Measurements from ENCODE around the gene KCNE5.
"Not testable (repeated sequence)": the region's sequence is repeated elsewhere in the genome, so short reads cannot be mapped to it uniquely, and the experiment has no call there.

The KCNE5 gene

GRCh38 chrX:109614951-109615350 is 10.0 kb downstream of the KCNE5 start:
- DNase-seq (ENCODE audit: low read depth in 2 of 3, low spot score in 2 of 3): no peak

- DNase-seq (ENCODE audit: low read depth in 2 of 3, low spot score in 2 of 3): no peak
Observed at GRCh38 chrX:109601486-109601885, 23.5 kb downstream of the KCNE5 start.

- DNase-seq (ENCODE audit: low read depth in 2 of 3, low spot score in 2 of 3): no peak
Observed at GRCh38 chrX:109600237-109600651, 24.7 kb downstream of the KCNE5 start.

- DNase-seq (ENCODE audit: low read depth in 2 of 3, low spot score in 2 of 3): no peak
Observed at GRCh38 chrX:109596015-109596414, 29.0 kb downstream of the KCNE5 start.

GRCh38 chrX:109590176-109590575 is 34.8 kb downstream of the KCNE5 start:
- DNase-seq (ENCODE audit: low read depth in 2 of 3, low spot score in 2 of 3): no peak

GRCh38 chrX:109585488-109585887 is 39.5 kb downstream of the KCNE5 start:
- DNase-seq (ENCODE audit: low read depth in 2 of 3, low spot score in 2 of 3): no peak

- no peak for DNase-seq (ENCODE audit: low read depth in 2 of 3, low spot score in 2 of 3)
Observed at GRCh38 chrX:109578916-109579315, 46.1 kb downstream of the KCNE5 start.

- no peak for DNase-seq (ENCODE audit: low read depth in 2 of 3, low spot score in 2 of 3)
Observed at GRCh38 chrX:109577055-109577454, 47.9 kb downstream of the KCNE5 start.

- not testable (repeated sequence) for DNase-seq (ENCODE audit: low read depth in 2 of 3, low spot score in 2 of 3)
Observed at GRCh38 chrX:109576083-109576482, 48.9 kb downstream of the KCNE5 start.

Measured in activated CD8-positive, alpha-beta memory T cell treated with anti-CD3 and anti-CD28 coated beads for 48 hours (primary cell).